SIG-M5 (cell line): ENCODE data around the gene SLC23A1.
"Not testable (repeated sequence)": the region's sequence is repeated elsewhere in the genome, so short reads cannot be mapped to it uniquely, and the experiment has no call there.

Source experiments
- DNase-seq: peaks from one replicate; lab custom pipeline; 2025; lab: John Stamatoyannopoulos, UW

Gene SLC23A1

DNA sequence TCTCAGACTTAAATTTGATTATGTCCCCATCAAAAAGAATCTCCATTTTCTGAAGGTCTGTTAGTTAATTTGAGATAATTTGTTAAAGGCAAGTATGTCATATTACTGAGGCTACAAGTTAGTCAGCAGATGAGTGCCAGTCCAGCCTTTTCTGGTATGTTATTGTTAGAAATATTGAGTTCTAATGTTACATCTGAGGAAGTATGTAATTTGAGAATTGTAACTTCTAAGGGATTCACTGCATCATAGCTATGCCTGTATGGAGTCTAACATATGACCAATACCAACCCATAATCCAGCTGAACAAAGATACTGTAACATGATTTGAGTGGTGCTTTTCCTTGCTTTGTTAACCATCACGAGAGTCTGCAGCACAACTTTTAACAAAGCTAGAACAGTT, 13.9 kb downstream of the SLC23A1 start:
- DNase-seq, result no peak

DNA sequence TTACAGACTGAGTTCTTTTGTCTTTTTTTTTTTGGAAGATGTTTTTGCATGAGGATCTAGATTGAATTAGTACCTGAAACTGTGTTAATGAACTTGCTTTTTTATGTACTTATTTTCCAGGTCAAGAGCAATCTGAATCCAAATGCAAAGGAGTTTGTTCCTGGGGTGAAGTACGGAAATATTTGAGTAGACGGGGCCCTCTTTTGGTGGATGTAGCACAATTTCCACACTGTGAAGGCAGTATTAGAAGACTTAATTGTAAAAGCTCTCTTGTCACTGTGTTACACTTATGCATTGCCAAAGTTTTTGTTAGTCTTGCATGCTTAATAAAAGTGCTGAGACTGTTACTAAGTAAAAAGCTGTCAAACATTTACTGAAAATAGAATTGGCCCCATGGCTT, 14.5 kb downstream of the SLC23A1 start:
- no peak for DNase-seq

DNA sequence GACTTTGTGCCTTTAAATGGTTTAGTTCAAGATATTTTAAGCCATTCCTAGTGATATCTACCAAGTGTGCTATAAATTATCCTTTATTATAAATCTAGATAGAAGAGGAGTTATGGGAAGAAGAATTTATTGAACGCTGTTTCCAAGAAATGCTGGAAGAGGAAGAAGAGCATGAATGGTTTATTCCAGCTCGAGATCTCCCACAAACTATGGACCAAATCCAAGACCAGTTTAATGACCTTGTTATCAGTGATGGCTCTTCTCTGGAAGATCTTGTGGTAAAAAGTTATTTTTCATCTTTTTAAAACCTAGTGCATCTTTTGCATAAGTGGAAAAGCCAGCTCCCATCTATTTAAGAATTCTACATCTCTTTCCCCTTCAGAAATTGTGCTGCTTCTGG, 18.6 kb downstream of the SLC23A1 start:
- DNase-seq, result no peak

DNA sequence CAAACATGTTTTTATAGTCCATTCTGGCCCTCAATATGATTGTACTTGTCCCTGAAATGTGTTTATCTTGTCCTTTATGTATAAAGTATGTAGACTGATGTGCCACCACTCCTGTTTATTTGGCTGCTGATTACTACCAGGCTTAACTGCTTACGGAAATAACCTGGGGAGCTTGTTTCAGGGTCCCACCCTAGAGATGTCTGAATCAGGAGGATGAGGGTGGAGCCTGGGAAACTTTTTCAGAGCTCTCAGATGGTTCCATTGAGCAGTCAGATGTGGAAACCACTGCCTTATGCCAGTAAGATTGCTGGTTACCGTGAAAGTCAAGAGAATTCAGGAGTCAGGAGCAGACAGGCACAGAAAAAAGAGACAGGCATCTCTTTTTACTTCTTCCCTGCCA, 19.2 kb downstream of the SLC23A1 start:
- DNase-seq, result no peak

DNA sequence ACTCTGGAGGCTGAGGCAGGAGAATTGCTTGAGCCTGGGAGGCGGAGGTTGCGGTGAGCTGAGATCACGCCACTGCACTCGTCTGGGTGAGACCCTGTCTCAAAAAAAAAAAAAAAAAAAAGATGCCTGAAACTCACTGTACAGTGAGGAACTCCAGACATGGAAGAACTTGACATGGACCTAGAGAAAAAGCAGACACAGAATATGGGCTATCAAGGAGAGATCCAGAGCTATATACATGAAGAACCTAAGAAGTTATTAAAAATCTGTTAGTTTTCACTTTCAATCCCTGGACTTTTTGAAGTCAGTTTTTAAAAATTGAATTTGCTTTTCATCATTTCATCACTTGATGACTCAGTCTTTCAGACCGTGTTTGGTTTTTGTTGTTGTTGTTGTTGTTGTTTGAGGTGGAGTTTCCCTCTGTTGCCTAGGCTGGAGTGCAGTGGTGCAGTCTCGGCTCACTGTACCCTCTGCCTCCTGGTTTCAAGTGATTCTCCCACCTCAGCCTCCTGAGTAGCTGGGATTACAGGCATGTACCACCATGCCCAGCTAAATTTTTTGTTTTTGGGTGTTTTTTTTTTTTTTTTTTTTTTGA, 21.2 kb downstream of the SLC23A1 start:
- DNase-seq, result no peak

DNA sequence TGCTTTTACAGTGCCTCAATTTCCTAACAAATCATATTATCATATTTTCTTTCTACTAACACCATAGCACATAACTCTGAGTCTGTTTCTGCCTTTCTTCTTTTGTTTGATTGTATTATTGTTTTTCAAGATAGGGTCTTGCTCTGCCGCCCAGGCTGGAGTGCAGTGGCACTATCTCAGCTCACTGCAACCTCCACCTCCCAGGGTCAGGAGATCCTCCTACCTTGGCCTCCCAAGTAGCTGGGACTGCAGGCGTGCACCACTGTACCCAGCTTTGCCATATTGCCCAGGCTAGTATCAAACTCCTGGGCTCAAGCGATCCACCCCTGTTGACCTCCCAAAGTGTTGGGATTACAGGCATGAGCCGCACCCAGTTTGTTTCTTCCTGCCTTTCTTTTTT, 22.7 kb downstream of the SLC23A1 start:
- no peak for DNase-seq

DNA sequence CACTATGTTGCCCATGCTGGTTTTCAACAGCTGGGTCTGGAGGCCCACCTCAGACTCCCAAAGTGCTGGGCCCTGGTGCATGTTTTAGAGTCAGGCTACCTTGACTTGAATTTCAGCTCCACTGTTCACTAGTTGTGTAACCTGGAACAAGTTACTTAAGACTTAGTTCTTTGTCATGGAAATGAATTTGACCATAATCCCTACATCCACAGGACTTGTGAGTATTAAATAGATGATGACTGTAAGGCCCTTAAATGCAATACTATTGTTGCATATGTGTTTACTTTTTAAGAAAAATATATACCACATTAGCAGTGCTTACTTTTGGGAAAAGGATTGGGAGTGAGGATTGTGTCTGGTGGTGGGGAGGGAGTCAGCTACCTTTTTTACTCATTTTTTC, 25.0 kb downstream of the SLC23A1 start:
- DNase-seq, result no peak

DNA sequence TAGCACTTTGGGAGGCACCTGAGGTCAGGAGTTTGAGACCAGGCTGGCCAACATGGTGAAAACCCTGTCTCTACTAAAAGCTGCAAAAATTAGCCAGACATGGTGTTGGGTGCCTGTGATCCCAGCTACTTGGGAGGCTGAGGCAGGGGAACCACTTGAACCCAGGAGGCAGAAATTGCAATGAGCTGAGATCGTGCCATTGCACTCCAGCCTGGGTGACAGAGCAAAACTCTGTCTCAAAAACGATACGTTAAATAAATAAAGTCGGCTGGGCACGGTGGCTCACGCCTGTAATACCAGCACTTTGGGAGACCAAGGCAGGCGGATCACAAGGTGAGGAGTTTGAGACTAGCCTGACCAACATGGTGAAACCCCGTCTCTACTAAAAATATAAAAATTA, 27.2 kb downstream of the SLC23A1 start:
- not testable (repeated sequence) for DNase-seq

DNA sequence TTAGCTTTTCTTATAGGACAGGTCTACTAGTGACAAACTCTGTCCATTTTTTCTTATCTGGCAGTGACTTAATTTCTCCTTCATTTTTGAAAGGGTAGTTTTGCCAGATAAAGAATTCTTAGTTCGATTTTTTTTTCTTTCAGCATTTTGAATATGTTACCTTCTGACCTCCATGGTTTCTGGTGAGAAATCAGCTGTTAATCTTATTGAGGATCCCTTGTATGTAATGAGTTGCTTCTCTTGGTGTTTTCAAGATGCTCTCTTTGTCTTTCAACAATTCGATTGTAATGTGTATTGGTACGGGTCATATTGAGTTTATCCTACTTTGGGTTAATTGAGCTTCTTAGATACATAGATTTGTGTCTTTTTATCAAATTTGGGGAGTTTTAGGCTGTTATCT, 28.9 kb downstream of the SLC23A1 start:
- no peak for DNase-seq

DNA sequence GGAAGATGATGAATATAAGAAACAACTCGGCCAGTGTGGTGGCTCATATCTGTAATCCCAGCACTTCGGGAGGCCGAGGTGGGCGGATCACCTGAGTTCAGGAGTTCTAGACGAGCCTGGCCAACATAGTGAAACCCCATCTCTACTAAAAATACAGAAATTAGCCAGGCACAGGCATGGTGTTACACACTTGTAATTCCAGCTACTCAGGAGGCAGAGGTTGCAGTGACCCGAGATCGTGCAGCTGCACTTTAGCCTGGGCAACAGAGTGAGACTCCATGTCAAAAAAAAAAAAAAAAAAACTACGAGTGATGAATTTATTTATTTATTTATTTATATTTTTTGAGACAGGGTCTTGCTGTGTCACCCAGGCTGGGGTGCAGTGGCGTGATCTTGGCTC, 35.2 kb downstream of the SLC23A1 start:
- not testable (repeated sequence) for DNase-seq

DNA sequence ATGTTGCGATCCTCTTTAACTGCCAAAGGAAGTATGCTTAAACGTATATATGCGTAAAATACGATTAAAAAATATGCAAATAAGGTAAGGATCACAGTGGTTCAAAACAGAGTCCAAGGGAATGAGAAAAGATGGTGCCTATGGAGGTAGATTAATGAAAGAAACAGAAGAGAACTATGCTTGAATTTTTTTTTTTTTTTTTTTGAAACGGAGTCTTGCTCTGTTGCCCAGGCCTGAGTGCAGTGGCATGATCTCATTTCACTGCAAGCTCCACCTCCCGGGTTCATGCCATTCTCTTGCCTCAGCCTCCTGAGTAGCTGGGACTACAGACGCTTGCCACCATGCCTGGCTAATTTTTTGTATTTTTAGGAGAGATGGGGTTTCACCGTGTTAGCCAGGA, 37.7 kb downstream of the SLC23A1 start:
- DNase-seq, result not testable (repeated sequence)

DNA sequence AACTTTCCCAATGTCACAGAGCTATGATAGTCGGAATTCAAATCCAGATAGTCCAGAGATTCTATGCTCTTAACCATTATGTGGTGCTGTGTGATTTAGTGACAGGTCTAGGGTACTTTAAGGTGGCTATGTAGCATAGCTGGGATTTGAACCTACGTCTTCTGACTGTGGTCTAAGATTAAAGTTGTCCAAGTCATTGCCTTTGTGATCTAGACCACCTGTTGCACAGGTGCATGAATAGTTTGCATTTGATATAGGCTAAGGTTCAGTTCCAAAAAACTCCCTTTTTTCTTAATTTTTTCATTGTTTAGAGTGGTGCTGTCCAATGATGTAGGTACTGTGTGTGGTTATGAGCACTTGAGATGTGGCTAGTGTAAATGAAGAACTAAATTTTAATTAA, 38.9 kb downstream of the SLC23A1 start:
- DNase-seq, result no peak

DNA sequence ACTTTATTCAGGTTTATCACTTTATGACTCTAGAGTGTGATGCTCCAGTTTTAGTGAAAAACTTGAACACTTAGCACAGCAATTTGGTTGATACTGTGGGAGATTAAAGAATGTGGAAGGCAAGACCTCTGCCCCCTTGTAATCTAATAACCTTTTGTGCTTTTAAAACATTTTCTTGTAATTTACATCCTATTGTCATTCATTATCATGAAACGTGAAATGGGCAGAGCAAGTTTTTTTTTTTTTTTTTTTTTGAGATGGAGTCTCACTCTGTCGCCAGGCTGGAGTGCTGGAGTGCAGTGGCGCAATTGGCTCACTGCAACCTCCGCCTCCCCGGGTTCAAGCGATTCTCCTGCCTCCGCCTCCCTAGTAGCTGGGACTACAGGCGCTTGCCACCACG, 39.6 kb downstream of the SLC23A1 start:
- DNase-seq, result no peak

DNA sequence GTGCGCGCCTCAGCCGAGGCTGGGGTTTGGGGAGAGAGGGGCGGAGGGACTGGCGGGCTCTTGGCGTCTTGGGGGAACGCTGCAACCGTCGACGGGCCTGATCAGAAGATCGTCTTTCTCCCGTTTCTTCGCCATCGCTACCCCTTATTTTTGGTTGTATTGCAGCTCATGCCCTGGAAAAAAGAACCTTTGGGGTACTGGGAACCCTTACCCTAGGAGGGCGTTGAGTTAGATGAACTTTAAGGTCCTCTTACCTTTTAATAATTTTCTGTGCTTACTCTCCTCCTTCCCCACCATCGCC, 40.7 kb downstream of the SLC23A1 start:
- DNase-seq, result no peak

DNA sequence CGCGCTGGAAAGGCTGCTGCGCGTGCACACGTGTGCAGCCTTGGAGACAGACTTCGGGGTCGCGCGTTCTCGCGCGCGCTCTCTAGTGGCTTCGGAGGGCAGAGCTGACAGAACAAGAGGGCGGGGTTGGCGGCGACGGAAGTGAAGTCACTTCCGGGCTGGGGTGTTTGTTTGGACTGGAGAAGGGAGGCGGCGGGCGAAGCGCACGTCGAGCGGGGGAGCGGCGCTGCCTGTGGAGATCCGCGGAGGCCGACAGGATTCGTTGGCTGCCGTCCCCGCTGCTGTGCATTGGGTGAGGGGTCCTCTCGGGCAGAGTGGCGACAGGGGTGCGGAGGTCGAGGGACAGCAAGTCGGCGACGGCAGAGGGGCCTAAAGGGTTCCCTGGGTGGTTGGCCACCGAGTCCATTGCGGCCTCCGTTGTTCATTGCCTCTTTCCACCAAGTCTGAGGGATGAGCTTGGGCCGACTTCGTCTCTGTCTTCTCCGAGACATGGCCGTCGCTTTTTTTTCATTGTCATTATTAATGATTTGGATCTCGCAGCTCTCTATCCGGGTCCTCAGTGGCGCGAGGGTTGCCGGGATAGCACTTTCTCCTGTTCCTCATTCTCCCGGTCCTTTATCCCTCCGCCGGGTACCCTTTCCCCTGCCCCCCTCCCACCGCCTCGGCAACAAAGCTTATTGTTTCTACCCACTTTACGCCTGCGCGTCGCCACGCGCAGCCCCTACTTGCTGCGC, 41.2 kb downstream of the SLC23A1 start, which contains the start of gene PAIP2:
Gene PAIP2, plus strand, starts transcription at position 166 of the 734 bp plus-strand sequence. CDS start 21,931 bp downstream, outside the sequence.
- peak; percentile 91 for DNase-seq

DNA sequence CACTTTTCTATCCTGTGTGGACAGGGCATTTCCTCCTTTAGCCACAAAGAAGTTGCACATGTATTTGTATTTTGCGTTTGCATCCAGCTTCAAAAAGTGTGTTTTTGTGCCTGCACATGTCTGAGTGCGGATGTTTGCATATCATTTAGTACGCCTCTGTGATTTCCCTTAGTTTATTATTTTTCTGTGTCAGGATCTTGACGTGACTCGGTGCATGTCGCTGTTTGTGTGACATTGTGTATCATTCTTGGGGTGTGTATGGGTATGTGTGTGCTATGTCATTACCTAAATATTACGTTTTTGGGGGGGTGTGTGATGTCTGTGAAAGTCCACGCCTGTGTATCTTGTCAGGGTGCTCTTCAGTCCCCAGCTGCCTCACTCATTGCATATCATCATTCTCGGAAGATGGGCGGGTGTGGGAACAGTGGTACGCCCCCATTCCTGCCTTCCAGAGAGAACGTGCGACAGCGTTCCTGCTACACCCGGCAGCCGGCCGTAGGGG, 41.9 kb downstream of the SLC23A1 start:
- DNase-seq, result no peak

DNA sequence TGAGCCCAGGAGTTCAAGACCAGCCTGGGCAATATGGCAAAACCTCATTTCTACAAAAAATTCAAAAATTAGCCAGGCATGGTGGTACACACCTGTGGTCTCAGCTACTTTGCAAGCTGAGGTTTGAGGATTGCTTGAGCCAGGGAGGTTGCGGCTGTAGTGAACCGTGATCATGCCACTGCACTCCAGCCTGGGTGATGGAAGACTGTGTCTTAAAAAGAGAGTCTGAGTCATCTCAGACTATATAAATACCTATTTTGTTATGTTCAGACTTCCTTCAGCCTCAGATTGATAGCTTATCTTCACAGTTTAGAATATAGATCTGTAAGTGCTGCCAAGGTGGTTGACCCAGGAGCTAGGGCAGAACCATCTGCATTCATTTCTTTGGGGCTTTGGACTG, 43.0 kb downstream of the SLC23A1 start:
- no peak for DNase-seq

DNA sequence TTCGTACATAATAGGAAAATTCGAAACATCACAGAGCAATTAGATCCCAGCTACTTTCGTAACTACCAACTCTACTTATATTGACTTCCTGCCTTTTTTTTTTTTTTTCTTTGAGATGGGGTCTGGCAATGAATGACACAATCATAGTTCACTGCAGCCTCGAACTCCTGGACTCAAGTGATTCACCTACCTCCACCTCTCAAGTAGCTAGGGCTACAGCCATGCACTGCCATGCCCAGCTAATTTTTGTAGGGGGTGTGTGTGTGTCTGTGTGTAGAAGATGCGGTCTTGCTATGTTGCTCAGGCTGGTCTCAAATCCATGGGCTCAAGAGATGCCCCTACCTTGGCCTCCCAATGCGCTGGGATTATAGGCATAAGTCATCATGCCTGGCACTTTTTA, 47.3 kb downstream of the SLC23A1 start:
- DNase-seq, result no peak
